ENCODE measurements around the gene MRM2. TPM values are rescaled to one million over a fixed set of nuclear protein-coding genes. Genes with fewer than 3 reads are reported as not detected.
A peak's percentile ranks its signal among the peaks of the same experiment; 100 is the strongest.

The MRM2 gene
- polyA plus RNA-seq, 1 donor from 2014 or later: 21.4 TPM

- Histone ChIP-seq H3K27ac (ENCODE audit: low read length) (no peak overlapping the region), H4K20me1 (ENCODE audit: insufficient read depth) (no peaks in the 10 kb centered on the region), H3K79me2 (replicated peaks; ENCODE audit: insufficient read depth, low read length) (no peaks in the 10 kb centered on the region), H3K9ac (ENCODE audit: low read length) (no peak overlapping the region), H3K9me3 (ENCODE audit: low read length) (no peaks in the 10 kb centered on the region), H3F3A (ENCODE audit: insufficient read depth, low read length, poor library complexity, severe bottlenecking) (no peaks in the 10 kb centered on the region), H3K36me3 (ENCODE audit: insufficient read depth, low read length) (peaks cover 7% of the 10 kb centered on the region), H3K4me2 (ENCODE audit: low read length) (no peak overlapping the region), H3K9me2 (ENCODE audit: insufficient read depth, low read length) (no peaks in the 10 kb centered on the region), H2AFZ (ENCODE audit: low read depth, low read length) (no peak overlapping the region), H3K27me3 (ENCODE audit: insufficient read depth, low read depth, low read length) (no peaks in the 10 kb centered on the region), H3K4me3 (ENCODE audit: low read length) (no peak overlapping the region)
- TF ChIP-seq REST (IDR thresholded peaks at IDR 0.05; ENCODE audit: borderline replicate concordance): no peak
- TF ChIP-seq SMC3 (conservative IDR thresholded peaks at IDR 0.05; ENCODE audit: poor library complexity): no peak
- no peak for TF ChIP-seq CTCF (IDR thresholded peaks at IDR 0.05; ENCODE audit: poor library complexity, severe bottlenecking)
- no peak for TF ChIP-seq RAD21 (conservative IDR thresholded peaks at IDR 0.05)
- no peak for TF ChIP-seq EZH2 (IDR thresholded peaks at IDR 0.05; ENCODE audit: borderline replicate concordance, insufficient read depth, low read length, poor library complexity, severe bottlenecking)
- TF ChIP-seq EP300 (conservative IDR thresholded peaks at IDR 0.05; ENCODE audit: poor library complexity, severe bottlenecking): no peak
- no peak for TF ChIP-seq TAF1 (IDR thresholded peaks at IDR 0.05; ENCODE audit: low read depth)
- no peak for TF ChIP-seq MXI1 (conservative IDR thresholded peaks at IDR 0.05; ENCODE audit: poor library complexity, severe bottlenecking)
- TF ChIP-seq POLR2AphosphoS5 (IDR thresholded peaks at IDR 0.05): no peak
Measured at GRCh38 chr7:2209961-2210323, 32.1 kb downstream of the MRM2 start.

- no peak overlapping the region for H3K9ac ChIP-seq (ENCODE audit: low read length)
- no peak overlapping the region for H3K4me2 ChIP-seq (ENCODE audit: low read length)
- peaks cover 6% of the 10 kb centered on the region for H3K36me3 ChIP-seq (ENCODE audit: insufficient read depth, low read length)
Measured at GRCh38 chr7:2209146-2209960, 32.7 kb downstream of the MRM2 start.

More at GRCh38 chr7:2209146-2209960, 32.7 kb downstream of the MRM2 start:
- no peaks in the 10 kb centered on the region for H3K27me3 ChIP-seq (ENCODE audit: insufficient read depth, low read depth, low read length)
- H3K79me2 ChIP-seq (replicated peaks; ENCODE audit: insufficient read depth, low read length): no peaks in the 10 kb centered on the region
- H2AFZ ChIP-seq (ENCODE audit: low read depth, low read length): no peak overlapping the region
- H3K9me2 ChIP-seq (ENCODE audit: insufficient read depth, low read length): no peaks in the 10 kb centered on the region
- H3K9me3 ChIP-seq (ENCODE audit: low read length): no peaks in the 10 kb centered on the region
- no peak overlapping the region for H3K27ac ChIP-seq (ENCODE audit: low read length)
- no peaks in the 10 kb centered on the region for H4K20me1 ChIP-seq (ENCODE audit: insufficient read depth)
- H3F3A ChIP-seq (ENCODE audit: insufficient read depth, low read length, poor library complexity, severe bottlenecking): no peaks in the 10 kb centered on the region
- H3K4me3 ChIP-seq (ENCODE audit: low read length): no peak overlapping the region
- TF ChIP-seq REST (IDR thresholded peaks at IDR 0.05; ENCODE audit: borderline replicate concordance) (no peak), EZH2 (IDR thresholded peaks at IDR 0.05; ENCODE audit: borderline replicate concordance, insufficient read depth, low read length, poor library complexity, severe bottlenecking) (no peak), CTCF (IDR thresholded peaks at IDR 0.05; ENCODE audit: poor library complexity, severe bottlenecking) (peak; percentile 85), EP300 (conservative IDR thresholded peaks at IDR 0.05; ENCODE audit: poor library complexity, severe bottlenecking) (no peak), SMC3 (conservative IDR thresholded peaks at IDR 0.05; ENCODE audit: poor library complexity) (peak; percentile 94), POLR2AphosphoS5 (IDR thresholded peaks at IDR 0.05) (no peak), RAD21 (conservative IDR thresholded peaks at IDR 0.05) (peak; percentile 90)
